ENCODE measurements around the gene CCDC192.

CCDC192 gene

DNA sequence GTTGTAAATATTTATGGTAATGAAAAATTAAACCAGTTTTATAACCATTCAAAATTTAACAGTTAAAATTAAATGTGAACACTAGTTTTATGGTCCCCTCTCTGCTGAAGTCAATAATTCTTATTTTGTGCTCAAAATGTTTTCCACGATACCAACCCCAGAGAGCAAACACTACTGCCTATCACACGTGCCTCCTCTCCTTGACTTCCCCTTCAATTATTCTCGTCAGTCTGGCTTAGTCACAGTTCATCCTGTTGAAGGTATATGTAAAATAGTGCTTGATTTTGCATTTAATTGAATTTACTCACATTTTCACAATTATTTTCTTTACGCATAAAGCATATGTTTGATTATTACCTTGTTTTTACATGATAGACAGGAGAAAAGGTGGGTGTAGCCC lies 148.8 kb downstream of the CCDC192 start:
- no peak for DNase-seq

GRCh38 chr5:127854520-127854919 lies 151.3 kb downstream of the CCDC192 start:
- DNase-seq, result no peak

DNA sequence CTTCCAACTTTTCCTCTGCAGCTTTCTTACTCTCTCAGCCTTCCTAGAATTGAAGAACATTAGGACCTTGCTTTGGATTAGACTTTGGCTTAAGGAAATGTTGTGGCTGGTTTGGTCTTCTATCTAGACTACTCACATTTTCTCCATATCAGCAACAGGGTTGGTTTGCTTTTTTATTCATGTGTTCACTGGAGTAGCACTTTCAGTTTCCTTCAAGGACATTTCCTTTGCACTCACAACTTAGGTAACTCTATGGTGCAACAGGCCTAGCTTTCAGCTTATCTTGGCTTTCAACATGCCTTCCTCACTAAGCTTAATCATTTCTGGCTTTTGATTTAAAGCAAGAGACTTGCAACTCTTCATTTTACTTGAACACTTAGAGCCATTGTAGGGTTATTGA lies 153.1 kb downstream of the CCDC192 start:
- no peak for DNase-seq

GRCh38 chr5:127858116-127858784 lies 155.1 kb downstream of the CCDC192 start:
- DNase-seq, result no peak

DNA sequence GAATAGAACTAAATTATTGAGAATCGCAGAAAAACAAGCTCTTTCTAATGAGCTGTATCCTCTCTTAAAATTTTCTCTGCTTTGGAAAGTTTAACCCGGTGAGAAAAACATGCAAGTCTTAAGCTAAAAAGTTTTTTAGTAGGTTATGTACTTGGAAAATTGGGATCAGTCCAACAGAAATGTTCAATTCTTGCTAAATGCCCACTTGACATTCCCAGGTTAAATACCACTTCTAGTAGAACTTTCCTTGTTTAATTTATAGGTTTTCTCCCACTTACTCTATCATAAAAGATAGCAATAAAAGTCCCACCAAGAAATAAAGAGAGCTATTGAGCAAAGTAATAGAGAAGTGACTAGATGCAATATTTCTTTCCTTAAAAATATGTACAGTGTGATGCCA lies 157.1 kb downstream of the CCDC192 start:
- no peak for DNase-seq

DNA sequence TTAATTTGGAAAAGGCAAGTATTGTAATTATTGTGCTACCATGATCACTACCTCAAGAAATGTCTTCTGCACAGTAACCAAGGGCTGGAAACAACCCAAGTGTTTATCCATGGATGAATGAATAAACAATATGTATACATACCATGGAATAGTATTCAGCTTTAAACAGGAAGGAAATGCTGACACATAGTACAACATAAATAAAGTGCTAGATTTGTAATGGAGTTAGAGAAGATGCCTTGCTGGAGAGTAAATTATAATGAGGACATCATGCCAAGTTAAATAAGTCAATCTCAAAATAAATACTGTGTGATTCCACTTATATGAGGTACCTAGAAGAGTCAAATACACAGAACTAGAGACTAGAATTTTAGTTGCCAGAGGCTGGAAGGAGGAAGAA lies 160.0 kb downstream of the CCDC192 start:
- DNase-seq, result no peak

DNA sequence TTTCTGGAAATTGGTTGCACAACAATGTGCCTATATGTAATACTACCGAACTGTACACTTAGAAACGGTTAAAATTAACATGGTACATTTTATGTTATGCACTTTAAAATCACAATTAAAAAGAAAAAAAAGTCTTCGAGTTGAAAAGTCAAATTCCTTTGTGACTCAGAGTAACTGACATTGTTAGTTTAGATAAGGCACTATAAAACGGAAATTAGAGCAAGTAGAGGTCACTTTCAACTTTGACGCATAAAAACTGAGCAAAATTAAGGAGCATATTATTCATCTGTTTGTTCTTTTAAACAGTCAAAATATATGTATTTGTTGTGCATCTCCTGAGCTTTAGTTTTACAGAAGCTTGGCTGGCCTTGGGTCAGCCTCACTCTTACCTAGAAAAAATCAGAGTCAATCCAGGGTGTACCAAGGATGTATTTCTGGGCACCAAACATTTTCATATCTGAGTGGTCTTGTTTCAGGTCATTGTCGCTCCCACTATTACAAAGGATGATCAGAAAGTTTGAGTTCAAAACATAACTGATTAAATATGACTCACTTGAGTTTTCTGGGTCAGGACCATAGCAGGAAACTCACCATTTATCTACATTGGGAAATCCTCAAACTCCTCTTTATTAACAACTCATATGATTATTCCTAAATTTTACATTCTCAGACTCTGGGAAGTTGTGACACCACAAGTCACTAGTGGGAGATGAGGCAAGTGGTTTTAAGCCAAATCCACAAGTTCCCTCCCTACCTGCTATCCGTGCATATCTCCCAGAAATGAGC lies 160.6 kb downstream of the CCDC192 start:
- no peak for DNase-seq

- no peak for DNase-seq
Observed at GRCh38 chr5:127864511-127864910, 161.3 kb downstream of the CCDC192 start.

DNA sequence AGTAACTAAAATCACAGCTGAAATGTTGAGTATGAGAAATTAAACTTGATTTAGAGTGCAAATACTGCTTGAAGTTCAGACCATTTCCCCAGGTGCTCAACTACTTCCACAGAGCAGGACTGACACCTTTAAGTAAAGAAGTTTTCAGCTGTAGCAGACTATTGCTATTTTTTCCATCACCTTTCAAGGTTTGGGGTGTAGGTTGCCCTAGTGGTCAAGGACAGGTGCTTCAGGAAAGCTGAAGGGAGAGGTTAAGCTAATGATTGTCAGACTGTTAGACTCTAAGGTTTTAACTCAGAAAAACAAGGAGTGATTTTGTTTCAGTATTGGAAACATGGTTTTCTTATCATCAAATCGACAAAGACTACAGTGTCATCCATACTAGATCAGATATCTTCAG lies 162.1 kb downstream of the CCDC192 start:
- DNase-seq, result no peak

GRCh38 chr5:127867022-127867783 lies 164.0 kb downstream of the CCDC192 start:
- no peak for DNase-seq

- DNase-seq, result no peak
Observed at GRCh38 chr5:127870914-127871313, 167.7 kb downstream of the CCDC192 start.

DNA sequence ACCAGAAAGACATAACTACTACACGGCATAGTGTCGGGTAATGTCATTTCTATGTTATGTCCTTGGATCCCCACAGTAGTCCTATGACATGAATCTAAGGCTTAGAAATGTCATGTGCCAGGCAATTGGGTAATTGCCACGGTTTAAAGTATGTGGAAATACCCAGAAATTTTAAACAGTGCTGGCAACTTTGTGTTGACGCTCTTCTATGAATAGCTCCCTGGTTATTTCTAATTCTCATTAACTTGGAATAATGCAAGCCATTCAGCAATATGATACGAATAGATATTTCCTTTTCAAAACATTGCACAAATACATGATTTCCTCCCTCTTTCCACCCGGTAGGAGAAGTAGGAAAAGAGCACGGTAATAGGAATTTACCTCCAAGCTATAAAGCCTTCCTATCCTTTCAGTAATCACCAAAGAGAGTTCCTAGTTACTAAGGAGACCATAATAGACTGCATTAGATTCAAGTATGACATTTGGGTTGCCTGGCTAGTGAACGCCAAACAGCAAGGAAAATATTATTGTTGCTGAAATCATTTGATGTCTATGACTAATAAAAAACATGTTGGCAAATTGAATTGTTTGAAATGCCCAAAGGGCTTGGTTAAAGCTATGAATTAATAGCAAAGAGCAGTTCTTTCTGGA lies 168.4 kb downstream of the CCDC192 start:
- no peak for DNase-seq

DNA sequence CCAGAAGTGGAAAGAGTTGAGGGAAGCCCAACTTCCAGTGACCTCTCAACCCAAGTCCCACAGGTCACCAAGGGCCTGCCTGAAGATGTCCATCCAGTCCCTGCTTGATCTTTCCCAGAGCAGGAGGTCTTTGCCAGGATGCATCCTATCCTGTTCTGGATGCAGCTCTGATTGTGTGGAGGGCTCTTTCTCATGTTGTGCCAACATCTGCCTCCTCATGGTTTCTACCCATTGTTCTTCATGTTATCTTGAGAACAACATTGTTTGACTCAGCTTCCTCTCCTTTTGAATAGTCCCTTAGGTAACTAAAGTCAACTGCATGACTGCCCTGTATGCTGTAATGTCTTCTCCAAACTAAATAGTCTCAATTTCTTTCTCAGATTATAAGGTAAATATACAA lies 169.3 kb downstream of the CCDC192 start:
- no peak for DNase-seq

- no peak for DNase-seq
Observed at GRCh38 chr5:127875235-127876021, 172.2 kb downstream of the CCDC192 start.

- no peak for DNase-seq
Observed at GRCh38 chr5:127876384-127876783, 173.2 kb downstream of the CCDC192 start.

DNA sequence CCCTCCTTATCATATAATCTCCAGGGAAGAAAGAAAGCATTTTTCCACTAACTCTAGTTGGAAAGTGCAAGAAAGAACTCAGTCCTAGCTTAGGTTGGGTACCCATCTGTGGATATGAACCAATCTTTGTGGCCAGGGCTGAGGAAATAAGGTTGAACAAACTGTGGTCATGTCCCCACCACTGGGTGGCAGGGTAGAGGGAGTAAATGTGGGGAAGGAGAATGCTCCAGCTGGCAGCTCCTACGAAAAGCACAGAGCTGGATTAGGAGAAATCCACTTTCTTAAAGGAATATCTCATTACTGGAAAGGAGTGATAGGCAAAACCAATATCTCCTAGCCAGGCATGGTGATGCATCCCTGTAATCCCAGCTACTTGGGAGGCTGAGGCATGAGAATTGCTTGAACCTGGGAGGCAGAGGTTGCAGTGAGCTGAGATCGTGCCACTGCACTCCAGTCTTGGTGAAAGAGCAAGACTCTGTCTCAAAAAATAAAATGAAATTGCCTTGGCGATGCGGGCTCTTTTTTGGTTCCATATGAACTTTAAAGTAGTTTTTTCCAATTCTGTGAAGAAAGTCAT lies 175.1 kb downstream of the CCDC192 start:
- no peak for DNase-seq

DNA sequence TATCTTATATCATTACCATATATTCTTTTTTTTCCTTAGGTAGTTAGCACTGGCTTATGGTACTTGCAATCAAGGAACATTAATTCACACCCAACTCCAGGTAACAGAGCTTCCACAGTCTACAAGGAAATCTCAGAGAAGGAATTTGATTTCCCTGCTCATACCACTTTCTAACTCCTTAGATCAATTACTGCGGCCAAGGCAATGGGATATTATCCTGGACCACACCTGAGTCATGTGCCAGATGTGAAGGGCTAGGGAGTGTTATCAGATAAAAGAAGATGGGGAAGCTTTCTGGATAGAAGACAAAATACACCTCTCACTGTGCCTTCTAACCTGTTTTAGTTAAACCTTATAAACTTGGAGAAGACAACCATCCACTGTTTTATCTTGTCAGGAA lies 181.2 kb downstream of the CCDC192 start:
- no peak for DNase-seq

DNA sequence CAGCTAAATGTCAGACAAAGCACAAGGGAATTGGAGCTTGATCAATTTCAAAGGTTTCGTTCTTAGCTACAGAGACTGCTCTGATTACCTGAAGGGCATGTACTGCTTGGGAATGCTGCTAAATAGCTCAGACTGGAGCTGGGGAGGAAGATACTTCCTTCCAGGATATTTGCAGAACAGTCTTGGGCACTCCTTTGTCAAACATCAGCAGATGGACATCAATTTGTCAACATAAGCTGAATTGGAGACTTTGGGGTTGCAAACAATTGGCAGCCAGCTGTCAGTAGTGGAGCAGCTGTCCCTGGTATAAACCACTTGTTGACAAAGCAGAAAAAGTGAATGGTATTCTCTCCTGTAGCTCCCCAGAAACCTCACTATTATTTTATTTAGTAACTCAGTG lies 182.0 kb downstream of the CCDC192 start:
- no peak for DNase-seq

- DNase-seq, result no peak
Observed at GRCh38 chr5:127886081-127886480, 182.9 kb downstream of the CCDC192 start.

DNA sequence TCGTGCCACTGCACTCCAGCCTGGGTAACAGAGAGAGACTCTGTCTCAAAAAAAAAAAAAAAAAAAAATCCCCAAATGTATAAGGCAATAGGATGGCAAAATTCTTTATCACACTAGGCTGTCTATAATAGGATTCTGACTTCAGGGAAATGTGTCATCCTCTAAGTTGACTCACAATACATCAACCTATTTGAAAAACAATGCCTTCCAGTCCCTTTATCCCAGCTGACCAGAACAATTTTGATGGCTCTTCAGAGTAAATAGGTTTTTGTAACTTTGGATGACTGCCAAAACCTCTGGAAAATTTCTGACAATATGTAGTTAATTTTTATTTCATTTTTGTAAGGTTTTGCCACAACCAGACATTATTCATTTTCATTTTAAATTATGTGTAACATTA lies 184.1 kb downstream of the CCDC192 start:
- no peak for DNase-seq

- DNase-seq, result no peak
Observed at GRCh38 chr5:127891942-127892341, 188.8 kb downstream of the CCDC192 start.
